Epidermal melanocyte (primary cell): ENCODE measurements around the gene CD3D.

Experiments
- DNase-seq: peaks from one replicate; pipeline ENCODE4 v3.0.0; 2011; ENCODE audit warnings: low spot score; ENCODE audit not compliant: insufficient read length

CD3D gene

GRCh38 chr11:118304227-118304567, 38.3 kb downstream of the CD3D start:
- DNase-seq = no peak

GRCh38 chr11:118301600-118302195, 40.8 kb downstream of the CD3D start:
- DNase-seq = no peak

GRCh38 chr11:118295815-118296454, 46.6 kb downstream of the CD3D start:
- no peak for DNase-seq

GRCh38 chr11:118295199-118295598, 47.3 kb downstream of the CD3D start:
- no peak for DNase-seq

GRCh38 chr11:118294053-118294452, 48.5 kb downstream of the CD3D start:
- no peak for DNase-seq

- DNase-seq = no peak
Observed at GRCh38 chr11:118291477-118292135, 50.9 kb downstream of the CD3D start.

- DNase-seq = no peak
Observed at GRCh38 chr11:118290923-118291322, 51.6 kb downstream of the CD3D start.

- DNase-seq = no peak
Observed at GRCh38 chr11:118289401-118289800, 53.1 kb downstream of the CD3D start.
